Measurements from ENCODE around the gene HIC1. TPM values are rescaled to one million over a fixed set of nuclear protein-coding genes. Genes with fewer than 3 reads are reported as not detected.

Gene HIC1
- total and polyA plus RNA-seq, 2 of the 4 experiments (the other 2 are of a cell fraction), result 10.4 to 23.0 TPM

DNA sequence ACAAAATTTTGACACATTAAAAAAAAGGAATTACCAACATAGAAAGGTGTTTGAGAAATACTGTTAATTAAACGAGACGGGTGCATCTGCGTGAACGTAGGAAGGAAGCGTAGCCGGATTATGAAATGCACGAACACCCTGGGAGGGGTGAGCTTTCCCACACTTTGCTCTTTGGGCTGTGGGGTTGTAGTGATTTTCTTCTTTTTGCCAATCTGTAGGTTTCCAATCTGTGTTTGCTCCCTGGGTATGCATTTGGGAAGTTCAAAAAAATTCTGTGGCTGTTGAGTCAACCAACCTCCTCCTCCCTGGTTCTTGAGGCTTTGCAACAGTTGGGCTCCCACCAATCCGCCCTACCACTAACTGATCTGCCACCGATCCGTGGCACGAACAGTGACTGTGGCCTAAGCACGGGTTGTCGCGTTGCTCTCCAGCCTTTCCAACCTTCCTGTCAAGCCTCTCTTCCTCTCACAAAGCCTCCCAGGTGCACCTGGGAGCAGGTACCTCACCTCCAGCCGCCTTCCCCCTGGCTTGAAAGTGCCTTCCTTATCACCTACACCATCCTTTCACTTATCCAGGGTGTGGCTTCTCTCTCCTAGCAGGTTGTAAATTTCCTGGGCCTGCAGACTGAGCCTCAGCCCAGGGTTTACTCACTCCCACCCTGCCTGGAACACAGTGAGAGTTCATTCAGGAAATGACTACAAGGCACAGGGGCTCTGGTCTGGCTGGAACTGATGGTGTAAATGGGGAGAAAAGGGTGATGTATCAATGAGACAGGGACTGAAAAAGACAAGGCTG is 46.4 kb upstream of the HIC1 start:
- no peak overlapping the region for H2BK20ac ChIP-seq (ENCODE audit: low read depth, low read length)
- no peaks in the 10 kb centered on the region for H4K20me1 ChIP-seq (ENCODE audit: insufficient read depth, low read length)
- TF ChIP-seq, protein P1, sequence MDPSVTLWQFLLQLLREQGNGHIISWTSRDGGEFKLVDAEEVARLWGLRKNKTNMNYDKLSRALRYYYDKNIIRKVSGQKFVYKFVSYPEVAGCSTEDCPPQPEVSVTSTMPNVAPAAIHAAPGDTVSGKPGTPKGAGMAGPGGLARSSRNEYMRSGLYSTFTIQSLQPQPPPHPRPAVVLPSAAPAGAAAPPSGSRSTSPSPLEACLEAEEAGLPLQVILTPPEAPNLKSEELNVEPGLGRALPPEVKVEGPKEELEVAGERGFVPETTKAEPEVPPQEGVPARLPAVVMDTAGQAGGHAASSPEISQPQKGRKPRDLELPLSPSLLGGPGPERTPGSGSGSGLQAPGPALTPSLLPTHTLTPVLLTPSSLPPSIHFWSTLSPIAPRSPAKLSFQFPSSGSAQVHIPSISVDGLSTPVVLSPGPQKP (IDR thresholded peaks at IDR 0.05; ENCODE audit: borderline replicate concordance, low read depth, low read length), result no peak
- TF ChIP-seq BHLHE40 (IDR thresholded peaks at IDR 0.05; ENCODE audit: low read depth, low read length), result no peak
- TF ChIP-seq MAFK (IDR thresholded peaks at IDR 0.05; ENCODE audit: low read depth, low read length), result no peak
- H3K27ac ChIP-seq (ENCODE audit: insufficient read depth, low read length), result no peak overlapping the region
- H2BK120ac ChIP-seq (ENCODE audit: low read depth, low read length), result no peak overlapping the region
- intact Hi-C loops (cut with micrococcal nuclease), result no loop called here
- H3K23ac ChIP-seq (ENCODE audit: low read depth, low read length), result no peak overlapping the region
- dilution Hi-C loops (cut with HindIII; ENCODE audit: low sequenced_read_pairs, unreplicated experiment), result no loop called here
- no peaks in the 10 kb centered on the region for H3K79me1 ChIP-seq (ENCODE audit: low read depth in 1 of 2, low read length in 2 of 2)
- no peak overlapping the region for H3K4me3 ChIP-seq (ENCODE audit: insufficient read depth, low read depth, low read length)
- H3K27me3 ChIP-seq (ENCODE audit: control insufficient read depth, insufficient read depth, low read length), result peaks cover 2% of the 10 kb centered on the region; the same call in 1 of the 2 replicates
- POLR2A ChIA-PET (ENCODE audit: unreplicated experiment), result no interaction called here
- no peak for ATAC-seq (ENCODE audit: low read depth)
- no peaks in the 10 kb centered on the region for H3K36me3 ChIP-seq (ENCODE audit: control insufficient read depth, insufficient read depth, low read length)
- no peak overlapping the region for H2AK5ac ChIP-seq (ENCODE audit: low read depth, low read length)
- no TSS peak for BruUV-seq (replicated peaks)
- 87% methylated on average over 7 of the region's 15 CpGs; no CpG with 5 or more reads in 1 of the 2 experiments for WGBS, 2 experiments (ENCODE audit: extremely low coverage in 2 of 2, insufficient read length in 1 of 2)
- CTCF ChIA-PET, result no interaction called here
- in situ Hi-C loops (cut with MboI; ENCODE audit: low sequenced_read_pairs), result no loop called here
- H3K18ac ChIP-seq (ENCODE audit: low read depth, low read length), result no peak overlapping the region
- H3K4me2 ChIP-seq (ENCODE audit: low read depth, low read length), result no peak overlapping the region
- no peaks in the 10 kb centered on the region for H3K9me1 ChIP-seq (ENCODE audit: insufficient read depth, low read length)
- H4K91ac ChIP-seq (ENCODE audit: insufficient read depth, low read depth, low read length), result no peak overlapping the region
- H3K14ac ChIP-seq (replicated peaks; ENCODE audit: low read depth, low read length), result no peak overlapping the region
- no peak for DNase-seq
- no peak overlapping the region for H2BK15ac ChIP-seq (ENCODE audit: low read depth, low read length)
- H2AK9ac ChIP-seq (replicated peaks; ENCODE audit: low read depth, low read length, poor library complexity), result no peak overlapping the region
- no peak overlapping the region for H3K56ac ChIP-seq (ENCODE audit: extremely low read depth, insufficient read depth, low read length)
- no peak overlapping the region for H3K4ac ChIP-seq (ENCODE audit: low read depth, low read length)
- H3K9ac ChIP-seq (ENCODE audit: low read depth, low read length), result no peak overlapping the region
- H4K5ac ChIP-seq (ENCODE audit: low read depth, low read length), result no peak overlapping the region
- H3K9me3 ChIP-seq (ENCODE audit: control insufficient read depth, insufficient read depth, low read length), result no peaks in the 10 kb centered on the region
- peaks cover 8% of the 10 kb centered on the region; the same call in 1 of the 2 replicates for H3K4me1 ChIP-seq (ENCODE audit: control insufficient read depth, insufficient read depth, low read length)
- H2BK5ac ChIP-seq (ENCODE audit: low read depth, low read length, poor library complexity, severe bottlenecking), result no peak overlapping the region
- H4K8ac ChIP-seq (ENCODE audit: low read depth in 2 of 2, low read length in 2 of 2), result no peak overlapping the region
- no peak overlapping the region for H2AFZ ChIP-seq (replicated peaks; ENCODE audit: low read length, poor library complexity)
